GM19372 (cell line): Measurements from ENCODE around the gene TTC22.

Source experiments
- ATAC-seq: cut with Tn5 transposase; IDR thresholded peaks from one replicate; pipeline ENCODE4 v1.9.1; 2021; ENCODE audit warnings: mild to moderate bottlenecking, low read depth, moderate library complexity; ENCODE audit not compliant: unreplicated experiment

TTC22 gene

DNA sequence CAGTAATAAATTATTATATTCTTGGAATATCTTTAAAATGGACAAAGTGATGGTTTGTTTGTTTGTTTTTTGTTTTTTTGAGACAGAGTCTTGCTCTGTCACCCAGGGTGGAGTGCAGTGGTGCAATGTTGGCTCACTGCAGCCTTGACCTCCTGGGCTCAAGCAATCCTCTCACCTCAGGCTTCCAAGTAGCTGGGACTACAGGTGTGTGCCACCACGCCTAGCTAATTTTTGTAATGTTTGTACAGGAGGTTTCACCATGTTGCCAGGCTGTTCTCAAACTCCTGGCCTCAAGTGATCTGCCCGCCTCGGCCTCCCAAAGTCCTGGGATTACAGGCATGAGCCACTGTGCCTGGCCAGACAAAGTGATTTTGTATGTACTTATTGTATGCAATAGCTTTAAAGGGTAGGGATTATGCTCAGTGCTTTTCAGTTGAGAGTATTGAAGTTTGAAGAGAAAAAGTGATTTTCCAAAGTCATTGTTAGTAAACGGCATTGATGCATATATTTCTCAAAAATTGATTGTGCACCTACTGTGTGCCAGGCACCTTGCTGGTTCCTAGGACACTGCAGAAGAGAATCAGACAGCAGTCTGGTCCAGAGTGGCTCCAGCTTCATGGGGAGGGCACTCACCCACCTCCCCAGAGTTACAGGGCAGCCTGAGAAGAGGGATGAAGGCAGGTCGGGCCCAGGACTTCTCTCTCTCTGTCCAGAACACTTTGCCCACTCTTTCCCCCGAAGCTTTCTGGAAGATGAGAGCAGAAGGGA lies 34.2 kb upstream of the TTC22 start:
- no peak for ATAC-seq

DNA sequence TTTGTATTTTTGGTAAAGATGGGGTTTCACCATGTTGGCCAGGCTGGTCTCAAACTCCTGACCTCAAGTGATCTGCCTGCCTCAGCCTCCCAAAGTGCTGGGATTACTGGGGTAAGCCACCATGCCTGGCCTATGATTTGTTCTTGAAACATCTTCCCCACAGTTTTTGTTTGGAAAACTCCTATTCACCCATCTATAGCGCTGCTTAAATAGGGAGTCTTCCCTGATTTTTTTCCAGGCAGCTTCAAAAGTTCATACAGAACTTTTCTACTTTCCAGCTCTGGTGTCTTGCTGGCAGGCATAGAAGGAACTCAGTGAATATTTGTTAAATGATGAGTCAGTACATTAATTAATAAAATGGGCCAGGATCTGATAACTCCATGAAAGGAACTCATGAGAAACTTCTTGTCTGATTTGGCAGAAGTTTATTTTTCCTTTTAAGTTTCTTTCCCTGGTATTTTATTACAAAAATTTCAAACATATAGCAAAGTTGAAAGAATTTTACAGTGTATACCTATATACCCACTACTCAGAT lies 33.0 kb upstream of the TTC22 start:
- ATAC-seq = no peak

DNA sequence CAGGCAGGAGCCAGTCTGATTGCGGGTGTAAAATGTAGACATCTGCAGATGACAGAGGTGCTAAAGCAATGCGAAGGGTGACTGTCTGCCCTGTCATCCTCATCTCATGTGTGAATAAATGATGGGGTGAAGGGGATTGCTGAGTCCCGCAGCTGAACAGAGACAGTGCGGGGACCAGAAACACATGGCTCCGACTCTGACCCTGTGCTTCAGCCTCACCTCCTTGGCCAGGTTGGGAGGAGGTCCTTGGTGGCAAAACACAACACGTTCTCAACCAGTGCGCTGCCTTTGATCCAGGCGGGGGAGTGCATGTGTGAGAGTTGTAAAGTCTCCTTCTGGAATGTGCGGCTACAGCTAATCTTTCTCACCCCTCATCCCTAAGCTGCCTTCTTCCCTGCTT lies 32.0 kb upstream of the TTC22 start:
- no peak for ATAC-seq

DNA sequence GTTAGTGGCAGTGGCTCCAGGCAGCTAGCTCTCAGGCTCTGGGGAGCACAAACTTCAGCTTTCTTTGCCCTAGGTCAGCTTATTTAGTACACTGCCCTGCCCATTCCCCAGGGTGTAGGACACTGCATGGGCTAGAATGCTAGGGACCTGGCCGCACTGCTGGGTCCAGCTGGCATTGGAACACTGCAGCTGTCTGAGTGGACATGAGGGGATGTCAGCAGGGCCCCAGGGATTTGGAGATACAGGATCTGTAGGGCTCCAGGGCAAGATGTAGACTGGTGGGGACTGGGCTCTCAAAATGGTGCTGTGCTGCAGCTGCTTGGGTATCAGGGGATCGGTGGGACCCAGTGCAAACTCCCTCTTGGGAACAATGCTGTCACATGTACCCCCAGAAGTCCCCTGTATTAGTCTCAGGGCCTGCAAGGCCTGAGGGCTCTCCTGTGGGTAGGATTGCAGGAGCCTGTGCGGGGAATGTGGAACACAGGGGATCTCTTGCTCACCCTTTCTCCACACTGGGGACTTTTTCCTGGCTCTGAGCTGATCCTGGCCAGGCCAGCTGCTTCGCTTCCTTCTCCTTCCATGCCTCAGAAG lies 25.2 kb upstream of the TTC22 start:
- no peak for ATAC-seq

DNA sequence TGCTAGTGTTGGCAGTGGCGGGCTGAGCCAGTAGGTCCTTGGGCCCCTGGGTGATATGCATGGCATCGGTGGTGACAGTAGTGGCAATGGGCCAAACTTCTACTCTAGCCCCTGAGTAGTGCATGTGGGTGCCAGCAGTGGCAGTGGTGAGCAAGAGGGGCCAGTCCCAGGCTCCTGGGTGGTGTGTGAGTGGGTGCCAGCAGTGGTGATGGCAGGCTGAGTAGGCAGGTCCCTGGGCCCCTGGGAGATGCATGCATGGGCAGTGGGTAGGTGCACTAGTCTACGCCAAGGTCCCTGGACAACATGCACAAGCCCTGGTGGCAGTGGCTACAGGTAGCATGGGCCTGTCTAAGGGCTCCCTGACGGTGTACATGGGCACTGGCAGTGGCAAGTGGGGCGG lies 24.6 kb upstream of the TTC22 start:
- ATAC-seq = no peak

DNA sequence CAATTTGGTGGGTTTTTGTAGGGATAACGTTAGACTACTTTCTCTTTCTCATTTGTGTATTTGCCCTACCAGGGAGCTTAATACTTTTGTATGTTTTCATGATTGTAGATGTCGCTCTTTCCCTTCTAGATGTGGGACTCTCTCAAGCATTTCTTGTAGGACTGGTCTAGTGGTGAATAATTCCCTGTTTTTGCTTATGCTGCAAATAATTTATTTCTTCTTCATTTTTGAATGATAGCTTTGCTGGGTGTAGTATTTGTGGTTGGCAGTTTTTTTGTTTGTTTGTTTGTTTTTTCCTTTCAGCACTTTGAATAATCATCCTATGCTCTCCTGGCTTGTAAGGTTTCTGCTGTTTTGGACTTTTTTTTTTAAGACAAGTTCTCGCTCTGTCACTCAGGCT lies 22.5 kb upstream of the TTC22 start:
- ATAC-seq = no peak

DNA sequence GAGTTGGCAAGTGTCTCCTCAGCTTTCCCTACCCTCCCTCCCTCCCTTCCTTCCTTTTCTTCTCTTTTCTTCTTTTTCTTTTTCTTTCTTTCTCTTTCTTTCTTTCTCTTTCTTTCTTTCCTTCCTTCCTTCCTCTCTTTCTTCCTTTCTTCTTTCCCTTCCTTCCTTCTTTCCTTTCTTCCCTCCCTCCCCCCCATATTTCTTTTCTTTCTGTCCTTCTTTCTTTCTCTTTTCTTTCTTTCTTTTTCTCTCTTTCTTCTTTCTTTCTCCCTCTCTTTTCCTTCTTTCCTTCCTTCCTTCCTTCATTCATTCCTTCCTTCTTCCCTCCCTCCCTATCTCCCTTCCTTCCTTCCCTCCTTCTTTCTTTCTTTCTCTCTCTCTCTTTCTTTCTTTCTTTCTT lies 18.6 kb upstream of the TTC22 start:
- no peak for ATAC-seq

DNA sequence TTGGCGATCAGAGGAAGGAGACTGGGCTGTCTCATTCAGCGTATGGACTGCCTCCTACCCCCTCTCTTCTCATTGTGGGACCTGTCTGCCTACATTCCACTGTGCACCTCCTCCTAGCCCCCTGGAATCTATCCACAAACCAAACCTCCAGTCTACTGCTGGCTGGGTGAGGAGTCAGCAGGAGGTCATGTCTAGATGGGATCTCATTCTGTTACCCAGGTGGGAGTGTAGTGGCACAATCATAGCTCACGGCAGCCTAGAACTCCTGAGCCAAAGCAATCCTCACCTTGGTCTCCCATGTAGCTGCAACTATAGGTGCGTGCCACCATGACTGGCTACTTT lies 18.0 kb upstream of the TTC22 start:
- no peak for ATAC-seq

DNA sequence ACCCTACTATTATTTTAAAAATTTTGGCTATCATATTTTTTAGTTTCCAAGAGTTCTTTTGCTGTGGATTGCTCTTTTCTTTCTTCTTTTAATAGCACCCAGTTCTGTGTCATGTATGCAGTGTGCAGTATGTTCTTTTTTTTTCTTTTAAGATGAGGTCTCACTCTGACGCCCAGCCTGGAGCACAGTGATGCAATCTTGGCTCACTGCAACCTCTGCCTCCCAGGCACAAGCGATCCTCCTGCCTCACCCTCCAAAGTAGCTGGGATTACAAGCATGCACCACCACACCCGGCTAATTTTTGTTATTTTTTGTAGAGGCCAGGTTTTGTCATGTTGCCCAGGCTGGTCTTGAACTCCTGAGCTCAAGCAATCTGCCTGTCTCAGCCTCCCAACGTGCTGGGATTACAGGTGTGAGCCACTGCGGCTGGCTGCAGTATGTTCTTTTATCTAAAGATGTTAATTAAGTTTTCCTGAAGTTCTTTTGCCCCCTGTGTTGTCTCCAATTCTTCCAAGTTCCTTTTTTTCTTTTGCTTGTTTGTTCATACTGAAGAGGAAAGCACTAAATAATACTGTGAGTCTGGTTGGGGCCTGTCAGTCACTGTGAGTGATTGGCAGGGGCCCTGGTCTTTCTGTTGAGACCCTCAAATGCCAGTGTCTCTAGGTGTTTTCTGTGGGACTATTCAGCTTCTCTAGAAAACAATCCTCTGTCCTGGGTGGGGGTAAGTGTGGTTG lies 17.5 kb upstream of the TTC22 start:
- ATAC-seq = no peak

DNA sequence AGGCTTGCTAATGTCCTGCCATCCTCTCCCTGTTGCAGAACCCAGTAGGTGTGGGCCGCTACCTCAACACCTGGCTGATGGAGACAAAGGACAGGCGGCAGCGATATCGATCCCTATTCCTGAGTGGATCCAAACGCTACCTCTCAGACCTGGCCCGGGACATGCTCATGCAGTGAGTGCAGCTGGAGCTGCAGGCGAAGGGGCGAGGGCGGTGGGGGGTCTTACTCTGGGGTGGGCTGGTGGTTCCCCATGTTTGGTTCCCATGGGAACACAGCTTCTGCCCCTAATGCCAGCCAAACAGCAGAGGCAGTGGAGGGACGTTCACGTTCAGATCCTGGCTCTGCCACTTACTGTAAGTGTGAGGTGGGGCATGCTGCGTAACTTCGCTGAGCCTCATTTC lies 15.8 kb upstream of the TTC22 start:
- no peak for ATAC-seq

DNA sequence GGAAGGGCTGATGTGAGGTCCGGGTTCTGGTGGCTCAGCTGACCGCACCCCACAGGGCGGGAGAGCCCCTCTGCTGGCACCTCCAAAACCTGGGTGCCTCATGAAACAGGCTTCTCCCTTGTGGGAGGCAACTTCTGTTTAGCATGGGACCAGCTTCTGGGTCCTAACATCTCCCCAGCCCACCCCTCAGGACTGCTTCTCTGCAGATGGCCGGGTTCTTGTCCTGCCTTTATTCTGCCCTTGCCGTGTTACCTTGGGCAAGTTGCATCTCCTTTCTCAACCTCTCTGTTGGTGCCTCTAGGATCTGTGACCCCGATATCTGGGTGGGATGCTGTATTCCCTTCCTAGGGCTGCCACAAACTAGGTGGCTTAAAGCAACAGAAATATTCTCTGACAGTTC lies 15.0 kb upstream of the TTC22 start:
- ATAC-seq = no peak

DNA sequence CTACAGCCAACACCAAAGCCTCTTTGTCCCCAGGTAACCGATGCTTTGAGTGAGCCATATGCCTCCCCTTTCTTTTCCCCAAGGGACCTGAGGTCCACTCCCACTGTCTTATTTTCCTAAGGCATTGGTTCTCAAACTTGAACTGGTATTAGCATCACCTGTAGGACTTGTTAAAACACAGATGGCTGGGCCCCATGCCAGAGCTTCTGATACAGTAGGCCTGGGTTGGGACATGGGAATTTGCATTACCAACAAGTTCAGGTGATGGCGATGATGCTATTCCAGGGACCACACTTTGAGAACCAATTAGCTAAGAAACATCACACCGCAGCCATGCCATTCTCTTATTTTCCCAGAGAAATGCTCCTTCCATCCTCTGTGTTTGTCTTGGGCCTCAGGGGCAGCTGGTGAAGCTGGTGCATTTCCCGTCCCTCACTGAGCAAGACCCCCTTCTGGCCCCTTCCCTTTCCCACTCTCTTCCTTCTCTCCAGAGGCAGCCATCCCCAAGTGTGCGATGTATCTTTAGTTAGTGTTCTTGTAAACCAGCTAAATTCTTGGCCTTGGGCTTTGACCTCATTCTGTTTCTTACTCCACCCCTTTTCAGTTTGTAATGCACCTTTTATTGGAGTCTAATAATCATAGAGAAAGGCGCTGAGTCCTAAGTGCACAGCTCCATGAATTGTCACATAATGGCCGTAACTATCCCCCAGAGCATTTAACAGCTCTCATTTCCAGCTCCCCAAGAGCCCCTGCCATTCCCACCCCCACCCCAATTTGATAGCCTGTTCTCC lies 14.2 kb upstream of the TTC22 start:
- ATAC-seq = no peak

DNA sequence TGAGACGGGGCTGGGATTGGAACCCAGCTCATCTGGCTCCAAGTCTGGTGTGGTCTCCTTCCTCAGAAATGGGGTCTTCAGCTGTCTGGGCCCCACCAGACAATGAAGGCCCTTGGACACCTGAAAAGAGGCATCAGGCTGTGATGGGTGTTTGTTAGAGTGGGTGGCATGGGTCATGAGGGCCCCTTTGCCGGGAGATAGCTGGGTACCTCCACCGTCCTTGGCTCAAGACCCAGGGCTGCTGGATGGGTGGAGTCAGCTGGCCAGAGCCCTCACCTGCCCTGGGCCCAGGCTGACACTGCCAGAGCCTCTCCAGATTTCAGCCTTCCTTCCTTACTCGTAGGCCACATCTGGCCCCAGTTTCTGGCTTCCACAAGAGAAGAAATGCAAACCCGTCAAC lies 13.4 kb upstream of the TTC22 start:
- ATAC-seq = no peak

DNA sequence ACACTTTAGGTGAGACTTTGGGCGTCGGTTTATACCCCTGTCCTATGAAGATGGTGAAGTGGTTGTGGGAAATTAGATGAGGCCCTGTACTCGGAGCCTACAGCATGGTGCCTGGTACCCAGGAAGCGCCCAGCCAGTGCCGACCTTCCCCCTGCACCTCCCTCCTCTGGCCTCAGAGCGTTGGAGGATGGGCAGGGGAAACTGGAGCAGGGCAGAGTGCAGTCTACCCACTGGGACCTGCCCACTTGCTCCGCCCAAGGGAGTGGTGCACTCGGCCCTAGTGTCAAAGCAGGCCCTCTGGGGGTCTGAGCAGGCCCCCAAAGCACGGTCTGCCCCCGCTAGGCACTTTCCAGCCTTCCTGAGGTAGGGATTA lies 13.0 kb upstream of the TTC22 start:
- no peak for ATAC-seq

DNA sequence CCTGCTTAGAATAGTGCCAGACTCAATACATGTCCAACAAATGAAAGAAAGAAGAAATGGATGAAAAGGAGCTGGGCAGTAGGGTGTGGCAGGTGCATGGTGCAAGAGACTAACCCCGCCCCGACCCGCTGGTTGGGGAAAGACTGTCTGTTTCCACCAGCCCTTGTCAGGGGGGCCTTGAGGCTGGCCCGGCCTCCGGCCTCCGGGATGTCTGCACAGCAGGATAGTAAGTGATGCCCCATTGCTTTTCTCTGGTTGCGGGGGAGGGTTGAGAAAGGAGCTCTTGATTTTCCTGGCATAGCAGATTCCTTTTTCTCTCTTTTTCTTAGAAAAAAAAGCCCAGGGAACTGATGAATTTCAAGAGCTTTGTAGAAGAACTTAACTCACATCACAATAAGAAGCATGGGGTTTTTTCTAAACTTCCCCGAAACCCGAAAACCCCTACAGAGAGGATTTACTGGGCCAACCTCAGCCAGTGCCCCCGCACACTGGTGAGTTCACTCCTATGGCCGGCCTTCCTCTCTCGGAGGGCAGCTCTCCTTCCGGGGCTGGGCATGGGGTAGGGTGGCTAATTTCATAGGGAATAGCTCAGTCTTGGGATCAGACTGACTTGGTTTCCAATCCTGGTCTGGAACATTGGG lies 12.5 kb upstream of the TTC22 start:
- ATAC-seq = no peak

DNA sequence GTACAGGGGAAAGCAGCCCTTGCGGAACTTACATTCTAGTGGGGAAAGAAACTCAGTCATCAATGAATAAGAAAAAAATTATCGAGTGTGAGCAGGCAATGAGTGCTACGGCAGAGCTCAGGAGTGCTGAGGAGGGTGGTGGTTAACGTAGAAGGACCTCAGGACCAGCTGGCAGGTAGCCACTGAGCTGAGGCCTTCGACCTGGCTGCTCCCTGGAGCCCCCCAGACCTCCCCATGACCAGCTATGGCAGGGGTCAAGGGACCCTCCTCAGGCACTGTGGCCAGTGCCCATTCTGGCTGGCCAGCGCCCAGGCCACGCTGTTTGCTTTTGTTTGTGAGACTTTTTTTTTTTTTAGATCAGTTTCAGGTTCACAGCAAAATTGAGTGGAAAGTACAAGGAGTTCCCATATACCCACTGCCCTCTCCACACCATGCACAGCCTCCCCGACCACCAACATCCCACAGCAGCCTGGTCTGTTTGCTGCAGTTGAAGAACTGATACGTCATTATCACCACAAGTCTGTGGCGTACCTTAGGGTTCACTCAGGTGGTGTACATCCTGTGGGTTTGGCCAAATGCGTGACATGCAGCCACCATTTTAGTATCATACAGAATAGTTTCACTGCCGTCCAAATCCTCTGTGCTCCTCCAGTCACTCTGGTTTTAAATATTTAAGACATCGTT lies 11.8 kb upstream of the TTC22 start:
- no peak for ATAC-seq

DNA sequence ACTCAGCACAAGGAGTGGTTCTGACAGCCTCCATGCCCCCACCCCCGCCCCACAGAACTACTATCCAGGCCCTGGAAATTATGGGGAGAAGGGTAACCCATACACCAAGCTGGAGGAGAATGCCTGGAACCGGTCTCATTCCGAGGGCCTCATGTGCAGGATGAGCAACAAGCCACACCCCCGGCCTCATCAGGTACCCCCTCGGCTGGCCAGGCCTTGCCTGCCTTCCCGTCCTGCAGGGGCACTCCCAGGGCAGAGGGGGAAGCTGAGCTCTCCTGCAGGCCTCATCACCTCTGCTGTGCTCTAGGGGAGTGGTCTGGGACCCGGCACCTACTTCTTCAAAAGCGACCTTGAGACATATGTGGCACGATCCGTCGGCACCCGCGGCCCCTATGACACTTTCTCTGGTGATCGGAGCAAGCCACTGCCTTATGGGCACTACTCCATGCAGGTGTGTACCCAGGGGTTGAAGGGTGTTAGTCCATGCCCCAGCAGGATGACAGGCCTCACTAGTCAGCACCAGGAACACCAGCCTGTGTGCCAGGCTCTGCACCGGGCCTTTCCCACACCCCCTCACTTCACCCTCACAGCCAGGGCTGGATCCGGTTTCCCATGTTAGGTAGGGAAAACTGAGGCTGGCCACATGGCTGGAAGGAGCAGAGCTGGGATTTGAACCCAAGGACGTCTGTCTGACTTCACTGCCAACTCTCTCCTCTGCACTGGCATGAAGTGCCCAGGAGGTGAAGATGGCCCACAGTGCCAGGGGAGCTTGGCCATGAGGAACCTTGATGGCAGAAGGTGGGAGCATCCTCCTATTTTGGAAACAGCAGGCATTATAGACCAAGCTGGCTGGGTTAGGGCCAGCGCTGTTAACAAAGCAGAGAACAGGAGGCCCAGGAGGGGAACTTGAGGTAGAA lies 10.9 kb upstream of the TTC22 start:
- no peak for ATAC-seq

DNA sequence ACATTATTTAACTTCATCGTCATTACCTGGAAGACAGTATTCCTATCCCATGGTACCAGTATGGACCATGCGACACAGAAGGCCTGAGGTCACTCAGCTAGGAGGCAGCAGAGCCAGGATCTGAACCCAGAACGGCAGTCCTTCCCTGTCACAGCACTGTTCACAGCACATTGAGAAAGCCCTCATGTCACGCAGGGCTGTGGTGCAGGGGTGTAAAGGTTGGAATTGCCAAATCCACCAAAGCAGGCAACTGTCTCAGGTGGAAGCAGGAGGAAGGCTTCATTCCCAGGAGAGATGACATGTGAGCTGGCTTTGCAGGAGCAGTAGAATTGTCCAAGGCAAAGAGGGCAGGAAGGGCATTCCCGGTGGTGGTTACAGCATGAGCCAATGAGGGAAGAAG lies 9.9 kb upstream of the TTC22 start:
- no peak for ATAC-seq
